Lower leg skin (tissue), 4 donors: ENCODE measurements around the gene BRINP1. TPM values are rescaled to one million over a fixed set of nuclear protein-coding genes. Genes with fewer than 3 reads are reported as not detected.

Experiments used
- DNase-seq, 2 donors: peaks; one replicate each; pipeline ENCODE4 v3.0.0-alpha.2; 2019; ENCODE audit warnings: low spot score in 2 of 2
- H3K4me3 ChIP-seq: fragments of 200-600 bp; sonication (generic); 2 replicates; pipeline ENCODE4 v1.5.1; 2017; ENCODE audit warnings: mild to moderate bottlenecking, low read depth; ENCODE audit not compliant: poor library complexity, severe bottlenecking
- POLR2A ChIP-seq, 2 donors: fragments of 450-650 bp; IDR thresholded peaks; one replicate each; pipeline ENCODE4 v1.6.1; 2016 to 2017; ENCODE audit warnings: antibody characterized with exemption in 2 of 2, mild to moderate bottlenecking in 1 of 2, moderate library complexity in 1 of 2
- WGBS, 2 donors: methylation state at CpG; one replicate each; pipeline ENCODE4 v1.1.5; 2018; 5-methylcytosine and 5-hydroxymethylcytosine counted together
- intact Hi-C: fragments of 100-400 bp; cut with DNase I; formaldehyde crosslinking; loops from one replicate; pipeline ENCODE4 v1.15.0; 2023; ENCODE audit warnings: low total_unique reads
- total RNA-seq, 4 donors: library from RNA; depleted of rRNA; stranded (reverse); fragments of >200 nt; gene quantifications; one replicate each; pipeline ENCODE4 v1.1.0, GENCODE V29; 2016
- TF ChIP-seq, protein P1 (sequence below), 3 donors: fragments of 450-650 bp; IDR thresholded peaks; one replicate each; pipeline ENCODE4 v1.5.1; 2016; ENCODE audit warnings: antibody characterized with exemption in 3 of 3, mild to moderate bottlenecking in 3 of 3, moderate library complexity in 2 of 3

BRINP1 gene
- total RNA-seq, 4 donors from 2014 or later, result 0.10 to 0.16 TPM; not detected in 2

DNA sequence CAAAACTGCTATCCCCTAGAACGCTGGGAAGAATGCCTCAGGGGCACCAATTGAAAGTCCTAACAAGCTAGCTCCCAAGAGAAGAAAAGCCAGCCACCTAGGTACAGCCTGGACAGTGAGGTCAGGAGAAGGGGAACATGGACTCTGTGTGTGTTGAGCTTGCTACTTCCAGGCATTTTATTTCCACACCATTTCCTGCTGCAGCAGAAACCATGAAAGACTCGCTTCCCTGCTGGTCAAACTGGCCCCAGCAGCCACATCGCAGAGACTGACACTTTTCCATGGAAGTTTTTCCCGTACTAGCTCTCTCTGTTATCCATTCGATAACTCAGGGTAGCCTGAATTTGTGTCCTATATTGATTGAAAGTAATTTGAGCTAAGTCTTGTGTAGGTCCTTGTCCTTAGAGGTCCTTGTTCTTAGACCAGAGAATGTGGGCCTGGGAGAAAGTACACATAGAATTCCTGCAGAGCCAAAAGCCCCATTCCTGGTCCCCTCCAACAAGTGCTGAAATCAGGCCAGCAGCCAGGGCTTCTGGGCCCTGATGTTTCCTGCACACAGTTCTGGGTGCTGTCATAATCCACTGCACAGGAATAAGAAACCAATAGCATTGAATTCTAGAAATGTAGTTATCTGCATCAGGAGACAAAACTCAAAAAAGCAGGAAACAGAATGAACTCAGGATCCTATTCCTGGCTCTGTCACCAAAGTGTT is 96.6 kb downstream of the BRINP1 start:
- 42 to 62% methylated on average over 5 of the region's 5 CpGs for WGBS, 2 donors
- no peak for DNase-seq
- no peak for TF ChIP-seq POLR2A (IDR thresholded peaks at IDR 0.05)
- TF ChIP-seq, protein P1, sequence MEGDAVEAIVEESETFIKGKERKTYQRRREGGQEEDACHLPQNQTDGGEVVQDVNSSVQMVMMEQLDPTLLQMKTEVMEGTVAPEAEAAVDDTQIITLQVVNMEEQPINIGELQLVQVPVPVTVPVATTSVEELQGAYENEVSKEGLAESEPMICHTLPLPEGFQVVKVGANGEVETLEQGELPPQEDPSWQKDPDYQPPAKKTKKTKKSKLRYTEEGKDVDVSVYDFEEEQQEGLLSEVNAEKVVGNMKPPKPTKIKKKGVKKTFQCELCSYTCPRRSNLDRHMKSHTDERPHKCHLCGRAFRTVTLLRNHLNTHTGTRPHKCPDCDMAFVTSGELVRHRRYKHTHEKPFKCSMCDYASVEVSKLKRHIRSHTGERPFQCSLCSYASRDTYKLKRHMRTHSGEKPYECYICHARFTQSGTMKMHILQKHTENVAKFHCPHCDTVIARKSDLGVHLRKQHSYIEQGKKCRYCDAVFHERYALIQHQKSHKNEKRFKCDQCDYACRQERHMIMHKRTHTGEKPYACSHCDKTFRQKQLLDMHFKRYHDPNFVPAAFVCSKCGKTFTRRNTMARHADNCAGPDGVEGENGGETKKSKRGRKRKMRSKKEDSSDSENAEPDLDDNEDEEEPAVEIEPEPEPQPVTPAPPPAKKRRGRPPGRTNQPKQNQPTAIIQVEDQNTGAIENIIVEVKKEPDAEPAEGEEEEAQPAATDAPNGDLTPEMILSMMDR (IDR thresholded peaks at IDR 0.05), result no peak
- H3K4me3 ChIP-seq, result no peak overlapping the region
- intact Hi-C loops, result no loop called here

GRCh38 chr9:119268985-119269384 is 100.2 kb downstream of the BRINP1 start:
- 47 to 59% methylated on average over 3 of the region's 3 CpGs for WGBS, 2 donors
- no peak for TF ChIP-seq POLR2A (IDR thresholded peaks at IDR 0.05)
- TF ChIP-seq, protein P1 (IDR thresholded peaks at IDR 0.05), result no peak
- no peak overlapping the region for H3K4me3 ChIP-seq
- intact Hi-C loops, result no loop called here
- DNase-seq, result no peak

DNA sequence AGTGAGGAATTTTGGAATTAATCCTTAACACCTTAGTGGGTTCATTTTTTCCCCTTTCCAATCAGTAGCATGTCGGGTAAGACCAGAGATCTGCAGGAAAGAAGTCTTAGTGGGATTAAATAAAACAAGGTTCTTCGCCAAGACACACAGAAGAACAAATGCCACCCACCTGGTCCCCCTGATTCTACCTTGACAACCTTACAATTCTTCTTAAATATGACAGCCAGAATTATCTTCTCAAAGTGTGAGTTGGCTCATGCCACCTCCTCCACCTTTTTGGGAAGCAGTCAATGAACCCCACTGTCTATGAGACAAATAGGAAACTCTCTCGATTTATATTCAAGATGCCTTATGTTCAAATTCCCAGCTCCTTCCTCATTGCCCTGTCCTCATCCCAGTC is 105.1 kb downstream of the BRINP1 start:
- no peak for DNase-seq
- intact Hi-C loops, result no loop called here
- no peak overlapping the region for H3K4me3 ChIP-seq
- 77 to 80% methylated on average over 3 of the region's 3 CpGs for WGBS, 2 donors
- TF ChIP-seq, protein P1 (IDR thresholded peaks at IDR 0.05), result no peak

- no peak overlapping the region for H3K4me3 ChIP-seq
- WGBS, 2 donors, result 54 to 58% methylated on average over 4 of the region's 4 CpGs
- intact Hi-C loops, result no loop called here
- no peak for DNase-seq
- TF ChIP-seq, protein P1 (IDR thresholded peaks at IDR 0.05), result no peak
- TF ChIP-seq POLR2A (IDR thresholded peaks at IDR 0.05), result no peak
Observed at GRCh38 chr9:119257592-119257991, 111.6 kb downstream of the BRINP1 start.

- 63 to 71% methylated on average over 3 of the region's 3 CpGs for WGBS, 2 donors
- intact Hi-C loops, result no loop called here
- no peak for TF ChIP-seq POLR2A (IDR thresholded peaks at IDR 0.05)
- TF ChIP-seq, protein P1 (IDR thresholded peaks at IDR 0.05), result no peak
Observed at GRCh38 chr9:119255116-119255515, 114.1 kb downstream of the BRINP1 start.

More at GRCh38 chr9:119255116-119255515, 114.1 kb downstream of the BRINP1 start:
- no peak overlapping the region for H3K4me3 ChIP-seq
- no peak for DNase-seq
